PC-3 (cell line): Measurements from ENCODE around the gene SENP6.
"Not testable (repeated sequence)": the region's sequence is repeated elsewhere in the genome, so short reads cannot be mapped to it uniquely, and the experiment has no call there.

ENCODE experiments used
- CTCF ChIP-seq: fragments of 300-600 bp; sonication (generic); conservative IDR thresholded peaks from 2 replicates; pipeline ENCODE4 v1.5.1; 2017; ENCODE audit warnings: antibody characterized with exemption, low read depth, mild to moderate bottlenecking, low read length
- EZH2phosphoT487 ChIP-seq: fragments of 300-600 bp; sonication (generic); IDR thresholded peaks from 2 replicates; pipeline ENCODE4 v1.6.1; 2018; ENCODE audit warnings: mild to moderate bottlenecking, antibody characterized with exemption, low read length, borderline replicate concordance

GRCh38 chr6:75570671-75571070 is 31.0 kb upstream of the SENP6 start:
- TF ChIP-seq CTCF, EZH2phosphoT487: not testable (repeated sequence)
